Uterus (tissue), 4 donors: Measurements from ENCODE around the gene PNPO. TPM values are rescaled to one million over a fixed set of nuclear protein-coding genes. Genes with fewer than 3 reads are reported as not detected.

ENCODE experiments used
- DNase-seq, 2 donors: peaks; one replicate each; pipeline ENCODE4 v3.0.0-alpha.2; 2019 to 2020
- H3K27ac ChIP-seq, 2 donors: fragments of 200-600 bp; sonication (generic); 1 replicate in 1 of 2; 2 replicates in 1 of 2; pipeline ENCODE4 v1.5.1; 2016 to 2018
- H3K27me3 ChIP-seq, 2 donors: fragments of 200-600 bp; sonication (generic); one replicate each; pipeline ENCODE4 v1.5.1; 2018 to 2019; ENCODE audit warnings: control low read depth in 1 of 2
- H3K36me3 ChIP-seq, 2 donors: fragments of 200-600 bp; sonication (generic); one replicate each; pipeline ENCODE4 v1.5.1; 2019; ENCODE audit warnings: control low read depth in 1 of 2
- H3K4me1 ChIP-seq, 2 donors: fragments of 200-600 bp; sonication (generic); one replicate each; pipeline ENCODE4 v1.5.1; 2018 to 2019; ENCODE audit warnings: control low read depth in 1 of 2
- H3K4me3 ChIP-seq, 2 donors: fragments of 200-600 bp; sonication (generic); 1 replicate in 1 of 2; 2 replicates in 1 of 2; pipeline ENCODE4 v1.5.1; 2018 to 2019; ENCODE audit warnings: mild to moderate bottlenecking in 1 of 2
- H3K9me3 ChIP-seq, 2 donors: fragments of 200-600 bp; sonication (generic); one replicate each; pipeline ENCODE4 v1.5.1; 2019; ENCODE audit warnings: control low read depth in 1 of 2
- CTCF ChIP-seq, 4 experiments: fragments of 200-600 bp in 2 of 4; fragments of 450-650 bp in 2 of 4; sonication (generic) in 2 of 4; IDR thresholded peaks; one replicate each; pipeline ENCODE4 v1.5.1; 2016 to 2019; ENCODE audit warnings: antibody characterized with exemption in 4 of 4, mild to moderate bottlenecking in 2 of 4, moderate library complexity in 1 of 4
- POLR2A ChIP-seq, 2 donors: fragments of 450-650 bp; IDR thresholded peaks; one replicate each; pipeline ENCODE4 v1.6.1; 2016; ENCODE audit warnings: antibody characterized with exemption in 2 of 2, mild to moderate bottlenecking in 1 of 2, moderate library complexity in 1 of 2
- intact Hi-C: fragments of 100-400 bp; cut with DNase I; formaldehyde crosslinking; loops from one replicate; pipeline ENCODE4 v1.15.1; 2023; ENCODE audit warnings: low total_unique reads
- total RNA-seq, 4 donors: library from RNA; depleted of rRNA in 3 of 4; stranded (reverse); fragments of >200 nt in 3 of 4; gene quantifications; one replicate each; pipeline versions ENCODE4 v1.1.0 to v1.2.4, GENCODE V29; 2014 to 2023
- donor health status: DM: yes; HTN: yes; CAD: no.

PNPO gene
- total RNA-seq, 4 donors from 2014 or later = 16.7 to 29.4 (median 17.4) TPM

- no peak overlapping the region for H3K4me3 ChIP-seq
- no peaks in the 10 kb centered on the region for H3K9me3 ChIP-seq
- H3K27me3 ChIP-seq = no peaks in the 10 kb centered on the region
- no peaks in the 10 kb centered on the region for H3K36me3 ChIP-seq
- TF ChIP-seq CTCF (IDR thresholded peaks at IDR 0.05) (no peak), POLR2A (IDR thresholded peaks at IDR 0.05) (no peak)
- no peaks in the 10 kb centered on the region for H3K4me1 ChIP-seq
- DNase-seq = no peak
- H3K27ac ChIP-seq = no peak overlapping the region
- intact Hi-C loops = no loop called here
Observed at GRCh38 chr17:47914306-47914948, 26.9 kb upstream of the PNPO start.

- intact Hi-C loops = no loop called here
- Histone ChIP-seq H3K4me3 (no peak overlapping the region), H3K9me3 (no peaks in the 10 kb centered on the region), H3K4me1 (no peaks in the 10 kb centered on the region), H3K36me3 (no peaks in the 10 kb centered on the region), H3K27me3 (no peaks in the 10 kb centered on the region), H3K27ac (peak overlapping the region; percentile 36 to 53)
- peak; percentile 41 to 49 for DNase-seq
- TF ChIP-seq CTCF (IDR thresholded peaks at IDR 0.05) (no peak), POLR2A (IDR thresholded peaks at IDR 0.05) (no peak)
Observed at GRCh38 chr17:47915776-47916398, 25.5 kb upstream of the PNPO start.

DNA sequence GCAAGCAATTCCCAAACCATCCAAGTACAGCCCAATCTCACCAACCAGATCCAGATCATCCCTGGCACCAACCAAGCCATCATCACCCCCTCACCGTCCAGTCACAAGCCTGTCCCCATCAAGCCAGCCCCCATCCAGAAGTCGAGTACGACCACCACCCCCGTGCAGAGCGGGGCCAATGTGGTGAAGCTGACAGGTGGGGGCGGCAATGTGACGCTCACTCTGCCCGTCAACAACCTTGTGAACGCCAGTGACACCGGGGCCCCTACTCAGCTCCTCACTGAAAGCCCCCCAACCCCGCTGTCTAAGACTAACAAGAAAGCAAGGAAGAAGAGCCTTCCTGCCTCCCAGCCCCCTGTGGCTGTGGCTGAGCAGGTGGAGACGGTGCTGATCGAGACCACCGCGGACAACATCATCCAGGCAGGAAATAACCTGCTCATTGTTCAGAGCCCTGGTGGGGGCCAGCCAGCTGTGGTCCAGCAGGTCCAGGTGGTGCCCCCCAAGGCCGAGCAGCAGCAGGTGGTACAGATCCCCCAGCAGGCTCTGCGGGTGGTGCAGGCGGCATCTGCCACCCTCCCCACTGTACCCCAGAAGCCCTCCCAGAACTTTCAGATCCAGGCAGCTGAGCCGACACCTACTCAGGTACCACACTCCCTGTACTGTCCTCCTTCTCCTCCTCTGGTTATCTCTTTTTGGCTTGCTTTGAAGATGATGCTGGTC, 24.7 kb upstream of the PNPO start:
- no peaks in the 10 kb centered on the region for H3K27me3 ChIP-seq
- H3K4me3 ChIP-seq = no peak overlapping the region
- H3K9me3 ChIP-seq = no peaks in the 10 kb centered on the region
- TF ChIP-seq POLR2A (IDR thresholded peaks at IDR 0.05) (no peak), CTCF (IDR thresholded peaks at IDR 0.05) (no peak)
- H3K4me1 ChIP-seq = no peaks in the 10 kb centered on the region
- no peak overlapping the region for H3K27ac ChIP-seq
- no peaks in the 10 kb centered on the region for H3K36me3 ChIP-seq
- intact Hi-C loops = no loop called here
- no peak for DNase-seq

- Histone ChIP-seq H3K4me3 (no peak overlapping the region), H3K9me3 (no peaks in the 10 kb centered on the region), H3K4me1 (no peaks in the 10 kb centered on the region), H3K27me3 (no peaks in the 10 kb centered on the region), H3K36me3 (no peaks in the 10 kb centered on the region), H3K27ac (no peak overlapping the region)
- no peak for DNase-seq
- intact Hi-C loops = no loop called here
- TF ChIP-seq CTCF (IDR thresholded peaks at IDR 0.05) (no peak), POLR2A (IDR thresholded peaks at IDR 0.05) (no peak)
Observed at GRCh38 chr17:47917581-47917980, 23.8 kb upstream of the PNPO start.

GRCh38 chr17:47918006-47918405, 23.4 kb upstream of the PNPO start:
- TF ChIP-seq POLR2A (IDR thresholded peaks at IDR 0.05) (no peak), CTCF (IDR thresholded peaks at IDR 0.05) (no peak)
- Histone ChIP-seq H3K9me3 (no peaks in the 10 kb centered on the region), H3K4me1 (no peaks in the 10 kb centered on the region), H3K27me3 (no peaks in the 10 kb centered on the region), H3K36me3 (no peaks in the 10 kb centered on the region), H3K27ac (no peak overlapping the region), H3K4me3 (no peak overlapping the region)
- no peak for DNase-seq
- intact Hi-C loops = no loop called here
